GM23338 (cell line): ENCODE results near the gene PALLD. TPM values are rescaled to one million over a fixed set of nuclear protein-coding genes. Genes with fewer than 3 reads are reported as not detected.

Experiments
- ATAC-seq: fragments of 200-7000 bp; cut with Tn5 transposase; 3 replicates; pipeline ENCODE4 v1.9.1; 2020
- DNase-seq: peaks from one replicate; pipeline ENCODE4 v3.0.0-alpha.2; 2015; ENCODE audit warnings: low spot score
- H2AFZ ChIP-seq: fragments of 200-600 bp; sonication (generic); 2 replicates; pipeline ENCODE4 v1.8.0; 2016; ENCODE audit warnings: antibody characterized with exemption, mild to moderate bottlenecking, moderate library complexity
- H3F3A ChIP-seq: fragments of 200-600 bp; sonication (generic); replicated peaks from 2 replicates; pipeline ENCODE4 v1.8.0; 2017; ENCODE audit warnings: antibody characterized with exemption, mixed run types, low read depth
- H3K27ac ChIP-seq: fragments of 200-600 bp; sonication (generic); 2 replicates; pipeline ENCODE4 v1.6.1; 2016; ENCODE audit warnings: low read depth
- H3K27me3 ChIP-seq: fragments of 200-600 bp; sonication (generic); 2 replicates; pipeline ENCODE4 v1.8.0; 2016; ENCODE audit warnings: mild to moderate bottlenecking, mixed run types, moderate library complexity; ENCODE audit not compliant: insufficient read depth
- H3K36me3 ChIP-seq: fragments of 200-600 bp; sonication (generic); 2 replicates; pipeline ENCODE4 v1.8.0; 2016; ENCODE audit warnings: mild to moderate bottlenecking; ENCODE audit not compliant: insufficient read depth
- H3K4me1 ChIP-seq: fragments of 200-600 bp; sonication (generic); 2 replicates; pipeline ENCODE4 v1.8.0; 2016; ENCODE audit warnings: mild to moderate bottlenecking, moderate library complexity; ENCODE audit not compliant: insufficient read depth
- H3K4me2 ChIP-seq: fragments of 200-600 bp; sonication (generic); 2 replicates; pipeline ENCODE4 v1.7.1; 2017; ENCODE audit warnings: mixed run types
- H3K4me3 ChIP-seq: fragments of 200-600 bp; sonication (generic); 2 replicates; pipeline ENCODE4 v1.6.1; 2016; ENCODE audit warnings: mixed run types
- H3K79me2 ChIP-seq: fragments of 200-600 bp; sonication (generic); replicated peaks from 2 replicates; pipeline ENCODE4 v1.8.0; 2017; ENCODE audit warnings: mild to moderate bottlenecking; ENCODE audit not compliant: insufficient read depth
- H3K9me2 ChIP-seq: fragments of 200-600 bp; sonication (generic); 2 replicates; pipeline ENCODE4 v1.8.0; 2017; ENCODE audit not compliant: insufficient read depth
- H4K20me1 ChIP-seq: fragments of 200-600 bp; sonication (generic); replicated peaks from 2 replicates; pipeline ENCODE4 v1.8.0; 2017; ENCODE audit warnings: mild to moderate bottlenecking; ENCODE audit not compliant: insufficient read depth
- H3K27ac Mint-ChIP-seq: 2 replicates; pipeline ENCODE4 v1.8.0; 2020; ENCODE audit warnings: inconsistent platforms, mild to moderate bottlenecking, moderate library complexity, mixed read lengths
- H3K27me3 Mint-ChIP-seq: 3 replicates; pipeline ENCODE4 v1.8.0; 2022; ENCODE audit warnings: low read depth, mild to moderate bottlenecking, moderate library complexity, mixed read lengths, inconsistent platforms; ENCODE audit not compliant: insufficient read depth, poor library complexity
- H3K36me3 Mint-ChIP-seq: 3 replicates; pipeline ENCODE4 v1.8.0; 2021; ENCODE audit warnings: low read depth, mild to moderate bottlenecking, inconsistent platforms, moderate library complexity, mixed read lengths
- H3K4me1 Mint-ChIP-seq: 3 replicates; pipeline ENCODE4 v1.8.0; 2020; ENCODE audit warnings: mild to moderate bottlenecking, inconsistent platforms, mixed read lengths
- H3K4me3 Mint-ChIP-seq: 3 replicates; pipeline ENCODE4 v1.8.0; 2021; ENCODE audit warnings: moderate library complexity, mild to moderate bottlenecking, inconsistent platforms, mixed read lengths
- H3K9me3 Mint-ChIP-seq: 3 replicates; pipeline ENCODE4 v1.8.0; 2020; ENCODE audit warnings: moderate library complexity, mild to moderate bottlenecking, inconsistent platforms, mixed read lengths
- CREB1 ChIP-seq: fragments of 250-450 bp; sonication (Bioruptor Pico); IDR thresholded peaks from 2 replicates; pipeline ENCODE4 v1.5.0; 2020; ENCODE audit warnings: low read depth, mild to moderate bottlenecking, moderate library complexity
- EZH2 ChIP-seq: fragments of 200-600 bp; sonication (generic); IDR thresholded peaks from one replicate; pipeline ENCODE4 v1.8.0; 2017; ENCODE audit warnings: antibody characterized with exemption, mild to moderate bottlenecking, low read depth; ENCODE audit not compliant: unreplicated experiment
- JUNB ChIP-seq: IDR thresholded peaks from one replicate; pipeline ENCODE4 v1.6.1; 2016; ENCODE audit warnings: antibody characterized with exemption; ENCODE audit not compliant: unreplicated experiment
- NANOG ChIP-seq: IDR thresholded peaks from 2 replicates; pipeline ENCODE4 v1.6.1; 2016; ENCODE audit warnings: antibody characterized with exemption, borderline replicate concordance
- POLR2AphosphoS5 ChIP-seq: IDR thresholded peaks from 2 replicates; pipeline ENCODE4 v1.6.1; 2016; ENCODE audit warnings: antibody characterized with exemption, low read depth
- STAT1 ChIP-seq: IDR thresholded peaks from one replicate; pipeline ENCODE4 v1.6.1; 2016; ENCODE audit warnings: antibody characterized with exemption; ENCODE audit not compliant: unreplicated experiment
- ZNF114 ChIP-seq: fragments of 250-450 bp; sonication (Bioruptor Pico); IDR thresholded peaks from 2 replicates; pipeline ENCODE4 v1.5.0; 2020; ENCODE audit warnings: mild to moderate bottlenecking, moderate library complexity
- ZNF331 ChIP-seq: fragments of 250-450 bp; sonication (Bioruptor Pico); IDR thresholded peaks from 2 replicates; pipeline ENCODE4 v1.5.0; 2020; ENCODE audit warnings: low read depth, mild to moderate bottlenecking, moderate library complexity
- ZNF462 ChIP-seq: fragments of 250-450 bp; sonication (Bioruptor Pico); IDR thresholded peaks from 2 replicates; pipeline ENCODE4 v1.5.0; 2020; ENCODE audit warnings: mild to moderate bottlenecking, moderate library complexity
- polyA plus RNA-seq: library from polyadenylated mRNA; unstranded; fragments of >200 nt; fragmentation: Nextera tagmentation; extraction: Ambion mirVana; gene quantifications from 2 replicates; pipeline ENCODE4 v1.2.1, GENCODE V29; 2016
- total RNA-seq: library from RNA; depleted of rRNA; stranded (reverse); fragments of >200 nt; shearing (Covaris generic); gene quantifications from 2 replicates; pipeline ENCODE4 v1.2.3, GENCODE V29; 2014
- TF ChIP-seq, protein P1 (sequence below): IDR thresholded peaks from 2 replicates; pipeline ENCODE4 v1.6.1; 2016; ENCODE audit warnings: antibody characterized with exemption
- TF ChIP-seq, protein P2 (sequence below): IDR thresholded peaks from one replicate; pipeline ENCODE4 v1.6.1; 2018; ENCODE audit warnings: antibody characterized with exemption; ENCODE audit not compliant: unreplicated experiment
- TF ChIP-seq, protein P3 (sequence below), 2 experiments: fragments of 200-600 bp in 1 of 2; sonication (generic) in 1 of 2; conservative IDR thresholded peaks; 2 replicates each; pipeline versions ENCODE4 v1.5.1 to v1.6.1; 2016 to 2017; ENCODE audit warnings: antibody characterized with exemption in 2 of 2, low read depth in 2 of 2, mild to moderate bottlenecking in 2 of 2, moderate library complexity in 1 of 2

The PALLD gene
- total and polyA plus RNA-seq, 2 experiments from 2014 or later: 13.1 to 30.2 TPM

DNA sequence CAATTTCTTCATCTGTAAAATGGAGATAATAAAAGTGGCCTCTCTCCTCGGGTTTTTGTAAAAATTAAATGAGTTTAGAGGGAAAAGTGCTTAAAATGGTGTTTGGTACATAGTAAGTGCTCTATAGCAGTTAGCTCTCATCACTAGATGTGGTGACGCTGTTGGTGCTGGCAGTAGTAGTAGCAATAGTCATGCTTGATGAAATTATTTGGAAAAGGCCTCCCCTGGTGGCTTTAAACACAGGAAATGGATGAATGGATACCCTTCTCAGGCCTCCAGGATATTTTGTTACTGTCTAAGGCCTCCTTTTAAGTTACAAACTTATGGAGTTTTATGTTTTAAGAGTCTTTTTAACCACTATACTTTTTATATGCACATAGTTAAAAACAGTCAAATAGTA lies 370.3 kb downstream of the PALLD start (continued):
- no peak for TF ChIP-seq ZNF462 (CRISPR knock-in tag)
- no peak for TF ChIP-seq EZH2
- TF ChIP-seq ZNF331 (CRISPR knock-in tag): no peak
- no peak for TF ChIP-seq POLR2AphosphoS5

GRCh38 chr4:168868044-168868781 lies 371.4 kb downstream of the PALLD start:
- Mint-ChIP-seq H3K4me1 (peaks cover 24% of the 10 kb centered on the region), H3K9me3 (no peaks in the 10 kb centered on the region), H3K27me3 (no peaks in the 10 kb centered on the region), H3K27ac (no peak overlapping the region), H3K4me3 (no peak overlapping the region), H3K36me3 (peaks cover 6% of the 10 kb centered on the region; the same call in 1 of the 3 replicates)
- peaks cover 5% of the 10 kb centered on the region; the same call in 1 of the 2 replicates for H3K4me1 ChIP-seq
- no peaks in the 10 kb centered on the region for H3K36me3 ChIP-seq
- DNase-seq (no peak), ATAC-seq (no peak)
- no peaks in the 10 kb centered on the region; the same call in 1 of the 2 replicates for H3K9me2 ChIP-seq
- no peaks in the 10 kb centered on the region for H4K20me1 ChIP-seq
- no peak overlapping the region for H3K4me3 ChIP-seq
- H2AFZ ChIP-seq: no peak overlapping the region
- H3K79me2 ChIP-seq: no peaks in the 10 kb centered on the region
- H3K27me3 ChIP-seq: no peaks in the 10 kb centered on the region
- no peak overlapping the region for H3K27ac ChIP-seq
- TF ChIP-seq ZNF331 (CRISPR knock-in tag): no peak
- no peak for TF ChIP-seq NANOG
- TF ChIP-seq ZNF114 (CRISPR knock-in tag): no peak
- no peak for TF ChIP-seq CREB1 (CRISPR knock-in tag)
- no peak for TF ChIP-seq JUNB
- TF ChIP-seq, protein P1, sequence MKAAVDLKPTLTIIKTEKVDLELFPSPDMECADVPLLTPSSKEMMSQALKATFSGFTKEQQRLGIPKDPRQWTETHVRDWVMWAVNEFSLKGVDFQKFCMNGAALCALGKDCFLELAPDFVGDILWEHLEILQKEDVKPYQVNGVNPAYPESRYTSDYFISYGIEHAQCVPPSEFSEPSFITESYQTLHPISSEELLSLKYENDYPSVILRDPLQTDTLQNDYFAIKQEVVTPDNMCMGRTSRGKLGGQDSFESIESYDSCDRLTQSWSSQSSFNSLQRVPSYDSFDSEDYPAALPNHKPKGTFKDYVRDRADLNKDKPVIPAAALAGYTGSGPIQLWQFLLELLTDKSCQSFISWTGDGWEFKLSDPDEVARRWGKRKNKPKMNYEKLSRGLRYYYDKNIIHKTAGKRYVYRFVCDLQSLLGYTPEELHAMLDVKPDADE: no peak
- TF ChIP-seq, protein P2, sequence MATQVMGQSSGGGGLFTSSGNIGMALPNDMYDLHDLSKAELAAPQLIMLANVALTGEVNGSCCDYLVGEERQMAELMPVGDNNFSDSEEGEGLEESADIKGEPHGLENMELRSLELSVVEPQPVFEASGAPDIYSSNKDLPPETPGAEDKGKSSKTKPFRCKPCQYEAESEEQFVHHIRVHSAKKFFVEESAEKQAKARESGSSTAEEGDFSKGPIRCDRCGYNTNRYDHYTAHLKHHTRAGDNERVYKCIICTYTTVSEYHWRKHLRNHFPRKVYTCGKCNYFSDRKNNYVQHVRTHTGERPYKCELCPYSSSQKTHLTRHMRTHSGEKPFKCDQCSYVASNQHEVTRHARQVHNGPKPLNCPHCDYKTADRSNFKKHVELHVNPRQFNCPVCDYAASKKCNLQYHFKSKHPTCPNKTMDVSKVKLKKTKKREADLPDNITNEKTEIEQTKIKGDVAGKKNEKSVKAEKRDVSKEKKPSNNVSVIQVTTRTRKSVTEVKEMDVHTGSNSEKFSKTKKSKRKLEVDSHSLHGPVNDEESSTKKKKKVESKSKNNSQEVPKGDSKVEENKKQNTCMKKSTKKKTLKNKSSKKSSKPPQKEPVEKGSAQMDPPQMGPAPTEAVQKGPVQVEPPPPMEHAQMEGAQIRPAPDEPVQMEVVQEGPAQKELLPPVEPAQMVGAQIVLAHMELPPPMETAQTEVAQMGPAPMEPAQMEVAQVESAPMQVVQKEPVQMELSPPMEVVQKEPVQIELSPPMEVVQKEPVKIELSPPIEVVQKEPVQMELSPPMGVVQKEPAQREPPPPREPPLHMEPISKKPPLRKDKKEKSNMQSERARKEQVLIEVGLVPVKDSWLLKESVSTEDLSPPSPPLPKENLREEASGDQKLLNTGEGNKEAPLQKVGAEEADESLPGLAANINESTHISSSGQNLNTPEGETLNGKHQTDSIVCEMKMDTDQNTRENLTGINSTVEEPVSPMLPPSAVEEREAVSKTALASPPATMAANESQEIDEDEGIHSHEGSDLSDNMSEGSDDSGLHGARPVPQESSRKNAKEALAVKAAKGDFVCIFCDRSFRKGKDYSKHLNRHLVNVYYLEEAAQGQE: no peak
- TF ChIP-seq, protein P3, sequence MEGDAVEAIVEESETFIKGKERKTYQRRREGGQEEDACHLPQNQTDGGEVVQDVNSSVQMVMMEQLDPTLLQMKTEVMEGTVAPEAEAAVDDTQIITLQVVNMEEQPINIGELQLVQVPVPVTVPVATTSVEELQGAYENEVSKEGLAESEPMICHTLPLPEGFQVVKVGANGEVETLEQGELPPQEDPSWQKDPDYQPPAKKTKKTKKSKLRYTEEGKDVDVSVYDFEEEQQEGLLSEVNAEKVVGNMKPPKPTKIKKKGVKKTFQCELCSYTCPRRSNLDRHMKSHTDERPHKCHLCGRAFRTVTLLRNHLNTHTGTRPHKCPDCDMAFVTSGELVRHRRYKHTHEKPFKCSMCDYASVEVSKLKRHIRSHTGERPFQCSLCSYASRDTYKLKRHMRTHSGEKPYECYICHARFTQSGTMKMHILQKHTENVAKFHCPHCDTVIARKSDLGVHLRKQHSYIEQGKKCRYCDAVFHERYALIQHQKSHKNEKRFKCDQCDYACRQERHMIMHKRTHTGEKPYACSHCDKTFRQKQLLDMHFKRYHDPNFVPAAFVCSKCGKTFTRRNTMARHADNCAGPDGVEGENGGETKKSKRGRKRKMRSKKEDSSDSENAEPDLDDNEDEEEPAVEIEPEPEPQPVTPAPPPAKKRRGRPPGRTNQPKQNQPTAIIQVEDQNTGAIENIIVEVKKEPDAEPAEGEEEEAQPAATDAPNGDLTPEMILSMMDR (conservative IDR thresholded peaks at IDR 0.05; ENCODE audit: low read depth in 2 of 2): no peak
- TF ChIP-seq POLR2AphosphoS5: no peak
- TF ChIP-seq STAT1: no peak
- no peak for TF ChIP-seq EZH2
- no peak overlapping the region for H3K4me2 ChIP-seq
- no peaks in the 10 kb centered on the region for H3F3A ChIP-seq
